HepG2 (cell line): Measurements from ENCODE around the gene CCR2. TPM values are rescaled to one million over a fixed set of nuclear protein-coding genes. Genes with fewer than 3 reads are reported as not detected.

Source experiments
- ATAC-seq: fragments of 200-7000 bp; cut with Tn5 transposase; 3 replicates; pipeline ENCODE4 v1.9.1; 2020; ENCODE audit warnings: mild to moderate bottlenecking, moderate library complexity
- BruUV-seq: library from RNA; stranded (reverse); fragments of 400-500 nt; replicated peaks from 2 replicates; lab custom pipeline; 2021; lab: Mats Ljungman, UMichigan
- CTCF ChIA-PET: fragments of 300-600 bp; formaldehyde crosslinking; extraction: SDS; loops from one replicate; lab custom pipeline; 2021; ENCODE audit warnings: low total read pairs, inconsistent platforms, low intra/inter-chr PET ratio; lab: Yijun Ruan, JAX
- POLR2A ChIA-PET: fragments of 350-600 bp; sonication (Branson Sonifier 250); formaldehyde crosslinking; loops from one replicate; lab custom pipeline; 2020; ENCODE audit warnings: antibody characterized with exemption, inconsistent platforms; lab: Yijun Ruan, JAX
- DNase-seq: peaks from one replicate; pipeline ENCODE4 v3.0.0-alpha.2; 2015; ENCODE audit warnings: low spot score
- FAIRE-seq: peaks from 3 replicates; lab custom pipeline; 2011; peaks lifted over from hg19 to GRCh38; lab: Jason Lieb, UNC
- H2AFZ ChIP-seq: one replicate; pipeline ENCODE4 v1.6.1; 2011; ENCODE audit warnings: low read length, inconsistent platforms
- H3K27ac ChIP-seq: fragments of 300-600 bp; 3 replicates; pipeline ENCODE4 v1.8.0; 2011; ENCODE audit warnings: mixed run types, mild to moderate bottlenecking, mixed read lengths, low read length, inconsistent platforms; ENCODE audit not compliant: insufficient read depth; ENCODE audit errors: extremely low read length
- H3K27me3 ChIP-seq, 2 experiments: fragments of 200-600 bp in 1 of 2; 2 replicates in 1 of 2; 3 replicates in 1 of 2; pipeline versions ENCODE4 v1.6.0 to v1.8.0; 2011; ENCODE audit warnings: low read length in 2 of 2, mild to moderate bottlenecking in 2 of 2, moderate library complexity in 2 of 2, inconsistent platforms in 1 of 2; ENCODE audit not compliant: insufficient read depth in 2 of 2, control insufficient read depth in 1 of 2
- H3K36me3 ChIP-seq, 2 experiments: fragments of 200-600 bp in 1 of 2; replicated peaks in 1 of 2; 2 replicates in 1 of 2; 3 replicates in 1 of 2; pipeline versions ENCODE4 v1.5.1 to v1.8.0; 2011; ENCODE audit warnings: low read length in 2 of 2, inconsistent platforms in 1 of 2; ENCODE audit not compliant: insufficient read depth in 2 of 2, control insufficient read depth in 1 of 2
- H3K4me1 ChIP-seq: 2 replicates; pipeline ENCODE4 v1.5.1; 2012; ENCODE audit warnings: low read length, inconsistent platforms; ENCODE audit not compliant: insufficient read depth
- H3K4me2 ChIP-seq: 2 replicates; pipeline ENCODE4 v1.6.0; 2011; ENCODE audit warnings: low read depth, low read length, inconsistent platforms
- H3K4me3 ChIP-seq, 3 experiments: fragments of 200-600 bp in 1 of 3; sonication (generic), shearing (Covaris generic) in 1 of 3; replicated peaks in 1 of 3; 2 replicates each; pipeline ENCODE4 v1.5.1; 2011 to 2016; ENCODE audit warnings: low read length in 3 of 3, inconsistent platforms in 2 of 3, low read depth in 2 of 3, mild to moderate bottlenecking in 2 of 3, control low read depth in 1 of 3, mixed read lengths in 1 of 3; ENCODE audit not compliant: insufficient read depth in 1 of 3
- H3K79me2 ChIP-seq: one replicate; pipeline ENCODE4 v1.6.1; 2011; ENCODE audit warnings: low read length, inconsistent platforms; ENCODE audit not compliant: insufficient read depth
- H3K9ac ChIP-seq: 2 replicates; pipeline ENCODE4 v1.6.0; 2011; ENCODE audit warnings: mild to moderate bottlenecking, low read depth, low read length, inconsistent platforms; ENCODE audit not compliant: insufficient read depth
- H3K9me3 ChIP-seq: 2 replicates; pipeline ENCODE4 v1.5.1; 2012; ENCODE audit warnings: mild to moderate bottlenecking, low read length
- H4K20me1 ChIP-seq: 2 replicates; pipeline ENCODE4 v1.6.0; 2011; ENCODE audit warnings: inconsistent platforms, mild to moderate bottlenecking, low read length, moderate library complexity; ENCODE audit not compliant: insufficient read depth
- CTCF ChIP-seq: sonication (generic); formaldehyde crosslinking; IDR thresholded peaks from 2 replicates; pipeline ENCODE4 v1.5.0; 2020; ENCODE audit warnings: mild to moderate bottlenecking, missing genetic modification reagents, moderate library complexity
- ELF3 ChIP-seq: IDR thresholded peaks from 2 replicates; pipeline ENCODE4 v1.6.1; 2016; ENCODE audit warnings: missing genetic modification reagents, missing compliant biosample characterization
- GRHL1 ChIP-seq: sonication (generic); formaldehyde crosslinking; conservative IDR thresholded peaks from 2 replicates; pipeline ENCODE4 v1.8.0; 2022; ENCODE audit warnings: missing genetic modification reagents
- MAFF ChIP-seq: IDR thresholded peaks from 2 replicates; pipeline ENCODE4 v1.6.1; 2011; ENCODE audit warnings: low read depth, low read length, improper control_type of control experiment
- MAFK ChIP-seq, 2 experiments: IDR thresholded peaks in 1 of 2; conservative IDR thresholded peaks in 1 of 2; 2 replicates each; pipeline ENCODE4 v1.6.1; 2011; ENCODE audit warnings: improper control_type of control experiment in 2 of 2, low read length in 2 of 2
- MXD1 ChIP-seq: sonication (generic); formaldehyde crosslinking; IDR thresholded peaks from 2 replicates; pipeline ENCODE4 v1.4.0; 2020; ENCODE audit warnings: mild to moderate bottlenecking, missing genetic modification reagents
- SP4 ChIP-seq: sonication (generic); formaldehyde crosslinking; IDR thresholded peaks from 2 replicates; pipeline ENCODE4 v1.8.1; 2023; ENCODE audit warnings: mild to moderate bottlenecking, missing genetic modification reagents
- STAG1 ChIP-seq: sonication (generic); formaldehyde crosslinking; IDR thresholded peaks from 2 replicates; pipeline ENCODE4 v1.4.0; 2020; ENCODE audit warnings: missing genetic modification reagents
- WGBS: methylation state at CpG from one replicate; pipeline ENCODE4 v1.1.6; 2017; ENCODE audit warnings: low lambda C conversion rate; 5-methylcytosine and 5-hydroxymethylcytosine counted together
- in situ Hi-C: cut with HindIII; loops from 2 replicates; pipeline ENCODE4 v1.10.0; 2017; ENCODE audit warnings: low pct_unique_long_range_greater_than_20kb; ENCODE audit not compliant: extremely low pct_ligation_motif_present
- intact Hi-C: fragments of 100-400 bp; cut with micrococcal nuclease; formaldehyde crosslinking; loops from one replicate; pipeline ENCODE4 v1.10.0; 2022; ENCODE audit not compliant: unreplicated experiment
- polyA plus RNA-seq, 8 experiments: library from polyadenylated mRNA; depleted of rRNA in 3 of 8; stranded (reverse) in 7 of 8; unstranded in 1 of 8; fragments of >200 nt; fragmentation: Illumina TruSeq in 4 of 8; extraction: Trizol in 4 of 8; gene quantifications; 2 replicates each; pipeline versions ENCODE4 v1.2.1 to v1.2.3, GENCODE V29; 2011 to 2016; ENCODE audit warnings: low read depth in 4 of 8, missing spikeins in 1 of 8, mixed read lengths in 1 of 8; ENCODE audit not compliant: insufficient read depth in 1 of 8
- total RNA-seq, 5 experiments: library from RNA; depleted of rRNA; stranded (reverse); fragments of >200 nt; fragmentation: Illumina TruSeq; extraction: Trizol; gene quantifications; 2 replicates each; pipeline ENCODE4 v1.2.3, GENCODE V29; 2016; ENCODE audit warnings: low read depth in 1 of 5

CCR2 gene
- total and polyA plus RNA-seq, 2 of the 13 experiments (the other 11 are each of a cell fraction or from before 2014, with no cell fraction given), result not detected

- Histone ChIP-seq H3K36me3 (no peaks in the 10 kb centered on the region), H3K4me3 (no peak overlapping the region), H3K4me1 (peaks cover 8% of the 10 kb centered on the region), H3K27ac (no peak overlapping the region), H2AFZ (no peak overlapping the region), H3K9me3 (no peaks in the 10 kb centered on the region), H3K27me3 (peaks cover 2 to 12% of the 10 kb centered on the region in 2 experiments; a peak in 3 of 5 replicates), H3K4me2 (no peak overlapping the region), H4K20me1 (no peaks in the 10 kb centered on the region), H3K9ac (no peak overlapping the region), H3K79me2 (no peaks in the 10 kb centered on the region)
- WGBS, result 29% methylated on average over 7 of the region's 9 CpGs
- POLR2A ChIA-PET, result no interaction called here
- intact Hi-C loops, result loop anchor here (2.0 kb wide), 1 partner anchor 96 kb away; no protein-coding TSS in a partner anchor
- no TSS peak for BruUV-seq
- peak; percentile 38 for TF ChIP-seq CTCF (CRISPR knock-in tag)
- peak; percentile 46 for TF ChIP-seq STAG1
- TF ChIP-seq ELF3 (CRISPR knock-in tag), result no peak
- no peak for TF ChIP-seq MXD1 (CRISPR knock-in tag)
- FAIRE-seq, result peak; percentile 37
- no peak for ATAC-seq
- in situ Hi-C loops, result no loop called here
- no peak for DNase-seq
- CTCF ChIA-PET, result no interaction called here
These were observed 18.8 kb downstream of the CCR2 start for GRCh38 chr3:46372492-46373359.

- Histone ChIP-seq H3K4me2 (no peak overlapping the region), H3K9me3 (no peaks in the 10 kb centered on the region), H3K36me3 (no peaks in the 10 kb centered on the region), H3K27ac (no peak overlapping the region), H3K79me2 (no peaks in the 10 kb centered on the region), H4K20me1 (no peaks in the 10 kb centered on the region), H2AFZ (no peak overlapping the region), H3K27me3 (peaks cover 2 to 9% of the 10 kb centered on the region in 2 experiments; a peak in 3 of 5 replicates), H3K4me1 (no peaks in the 10 kb centered on the region), H3K4me3 (no peak overlapping the region), H3K9ac (no peak overlapping the region)
- FAIRE-seq (no peak), ATAC-seq (no peak), DNase-seq (no peak)
- no TSS peak for BruUV-seq
- ChIA-PET CTCF (no interaction called here), POLR2A (no interaction called here)
- in situ Hi-C loops, result no loop called here
- WGBS, result 17% methylated on average over 3 of the region's 3 CpGs
- intact Hi-C loops, result no loop called here
- TF ChIP-seq MAFK (conservative IDR thresholded peaks at IDR 0.05 in 1 of 2, IDR thresholded peaks at IDR 0.05 in 1 of 2; ENCODE audit: low read length in 2 of 2), result peak; percentile 51 to 74
- no peak for TF ChIP-seq GRHL1
- TF ChIP-seq MAFF, result peak; percentile 42; the same call in 1 of the 2 replicates
- no peak for TF ChIP-seq SP4 (CRISPR knock-in tag)
These were observed 20.8 kb downstream of the CCR2 start for GRCh38 chr3:46374755-46375154.
